Measurements from ENCODE around the gene HOPX.
"Not testable (repeated sequence)": the region's sequence is repeated elsewhere in the genome, so short reads cannot be mapped to it uniquely, and the experiment has no call there.

HOPX gene

GRCh38 chr4:56686537-56687231 is 5.6 kb upstream of the HOPX start:
- no peak for DNase-seq

GRCh38 chr4:56684320-56685050 is 3.4 kb upstream of the HOPX start:
- no peak for DNase-seq

- DNase-seq = no peak
These were observed 2.4 kb upstream of the HOPX start for GRCh38 chr4:56683455-56683854.

- DNase-seq = no peak
These were observed 893 bp upstream of the HOPX start for GRCh38 chr4:56681853-56682525.

GRCh38 chr4:56680266-56680665 is 830 bp downstream of the HOPX start:
- no peak for DNase-seq

- DNase-seq = no peak
These were observed 3.4 kb downstream of the HOPX start for GRCh38 chr4:56677711-56678110.

GRCh38 chr4:56674984-56675383 is 6.1 kb downstream of the HOPX start:
- no peak for DNase-seq

GRCh38 chr4:56671860-56672259 is 9.2 kb downstream of the HOPX start:
- DNase-seq = no peak

- DNase-seq = no peak
These were observed 9.7 kb downstream of the HOPX start for GRCh38 chr4:56671373-56671772.

- peak; percentile 64 for DNase-seq
These were observed 12.8 kb downstream of the HOPX start for GRCh38 chr4:56668267-56668666.

- not testable (repeated sequence) for DNase-seq
These were observed 13.7 kb downstream of the HOPX start for GRCh38 chr4:56667396-56667795.

- DNase-seq = no peak
These were observed 14.8 kb downstream of the HOPX start for GRCh38 chr4:56666279-56666678.

- DNase-seq = no peak
These were observed 15.3 kb downstream of the HOPX start for GRCh38 chr4:56665781-56666180.

- no peak for DNase-seq
These were observed 18.2 kb downstream of the HOPX start for GRCh38 chr4:56662782-56663468.

- no peak for DNase-seq
These were observed 21.1 kb downstream of the HOPX start for GRCh38 chr4:56659946-56660345.

- DNase-seq = no peak
These were observed 22.6 kb downstream of the HOPX start for GRCh38 chr4:56658528-56658927.

GRCh38 chr4:56657818-56658217 is 23.3 kb downstream of the HOPX start:
- DNase-seq = no peak

- DNase-seq = no peak
These were observed 24.0 kb downstream of the HOPX start for GRCh38 chr4:56657128-56657527.

- no peak for DNase-seq
These were observed 24.8 kb downstream of the HOPX start for GRCh38 chr4:56656346-56656643.

GRCh38 chr4:56655627-56656345 is 25.3 kb downstream of the HOPX start:
- peak; percentile 65 for DNase-seq

- DNase-seq = no peak
These were observed 25.9 kb downstream of the HOPX start for GRCh38 chr4:56655209-56655626.

GRCh38 chr4:56654238-56654632 is 26.9 kb downstream of the HOPX start:
- no peak for DNase-seq

Measured in islet precursor cell (in vitro differentiated cells).